GM19372 (cell line): Measurements from ENCODE around the gene MYD88.

Source experiments
- ATAC-seq: cut with Tn5 transposase; IDR thresholded peaks from one replicate; pipeline ENCODE4 v1.9.1; 2021; ENCODE audit warnings: mild to moderate bottlenecking, low read depth, moderate library complexity; ENCODE audit not compliant: unreplicated experiment

MYD88 gene

GRCh38 chr3:38139652-38140051, 1.2 kb downstream of the MYD88 start:
- no peak for ATAC-seq

GRCh38 chr3:38140326-38141172, 2.1 kb downstream of the MYD88 start:
- ATAC-seq = no peak

- ATAC-seq = no peak
These were observed 2.9 kb downstream of the MYD88 start for GRCh38 chr3:38141173-38141951.

- no peak for ATAC-seq
These were observed 3.5 kb downstream of the MYD88 start for GRCh38 chr3:38141952-38142273.

- ATAC-seq = no peak
These were observed 4.5 kb downstream of the MYD88 start for GRCh38 chr3:38142959-38143358.

- ATAC-seq = no peak
These were observed 5.0 kb downstream of the MYD88 start for GRCh38 chr3:38143511-38143910.

GRCh38 chr3:38146504-38146903, 8.0 kb downstream of the MYD88 start:
- ATAC-seq = no peak

- no peak for ATAC-seq
These were observed 9.0 kb downstream of the MYD88 start for GRCh38 chr3:38147421-38147820.

GRCh38 chr3:38148311-38148882, 9.9 kb downstream of the MYD88 start:
- no peak for ATAC-seq

- no peak for ATAC-seq
These were observed 11.2 kb downstream of the MYD88 start for GRCh38 chr3:38149708-38150107.

GRCh38 chr3:38150780-38151528, 12.5 kb downstream of the MYD88 start:
- no peak for ATAC-seq

GRCh38 chr3:38151667-38152265, 13.3 kb downstream of the MYD88 start:
- ATAC-seq = no peak

GRCh38 chr3:38152609-38153008, 14.1 kb downstream of the MYD88 start:
- ATAC-seq = no peak

GRCh38 chr3:38153221-38153620, 14.8 kb downstream of the MYD88 start:
- no peak for ATAC-seq

GRCh38 chr3:38154033-38154494, 15.6 kb downstream of the MYD88 start:
- ATAC-seq = no peak

- ATAC-seq = no peak
These were observed 16.3 kb downstream of the MYD88 start for GRCh38 chr3:38154625-38155255.

GRCh38 chr3:38155825-38156224, 17.4 kb downstream of the MYD88 start:
- no peak for ATAC-seq

GRCh38 chr3:38157117-38157516, 18.7 kb downstream of the MYD88 start:
- ATAC-seq = no peak

GRCh38 chr3:38157595-38157994, 19.1 kb downstream of the MYD88 start:
- ATAC-seq = no peak

- ATAC-seq = no peak
These were observed 20.0 kb downstream of the MYD88 start for GRCh38 chr3:38158472-38158871.
